ENCODE data around the gene POLR2E. TPM values are rescaled to one million over a fixed set of nuclear protein-coding genes. Genes with fewer than 3 reads are reported as not detected.

The POLR2E gene
- total and polyA plus RNA-seq, 7 donors, result 82.0 to 203 (median 124) TPM

- Histone ChIP-seq H3K9me3 (no peaks in the 10 kb centered on the region), H3K27ac (peak overlapping the region; percentile 23 to 56 (median 45)), H3K27me3 (peaks cover 44 to 83% (median 79%) of the 10 kb centered on the region in 3 donors), H3K4me3 (peak overlapping the region in 3 of 4 donors; percentile 29 to 45 (median 43)), H3K36me3 (no peaks in the 10 kb centered on the region), H3K4me1 (peaks cover 0 to 52% (median 34%) of the 10 kb centered on the region in 4 donors)
- 45 to 59% methylated on average over 45 of the region's 45 CpGs for WGBS, 2 donors
- TF ChIP-seq CTCF (IDR thresholded peaks at IDR 0.05), result no peak
- no peak for TF ChIP-seq EP300 (IDR thresholded peaks at IDR 0.05)
- intact Hi-C loops (cut with DNase I), result no loop called here
- no peak for DNase-seq
Measured at GRCh38 chr19:1068009-1069001, 26.9 kb downstream of the POLR2E start.

DNA sequence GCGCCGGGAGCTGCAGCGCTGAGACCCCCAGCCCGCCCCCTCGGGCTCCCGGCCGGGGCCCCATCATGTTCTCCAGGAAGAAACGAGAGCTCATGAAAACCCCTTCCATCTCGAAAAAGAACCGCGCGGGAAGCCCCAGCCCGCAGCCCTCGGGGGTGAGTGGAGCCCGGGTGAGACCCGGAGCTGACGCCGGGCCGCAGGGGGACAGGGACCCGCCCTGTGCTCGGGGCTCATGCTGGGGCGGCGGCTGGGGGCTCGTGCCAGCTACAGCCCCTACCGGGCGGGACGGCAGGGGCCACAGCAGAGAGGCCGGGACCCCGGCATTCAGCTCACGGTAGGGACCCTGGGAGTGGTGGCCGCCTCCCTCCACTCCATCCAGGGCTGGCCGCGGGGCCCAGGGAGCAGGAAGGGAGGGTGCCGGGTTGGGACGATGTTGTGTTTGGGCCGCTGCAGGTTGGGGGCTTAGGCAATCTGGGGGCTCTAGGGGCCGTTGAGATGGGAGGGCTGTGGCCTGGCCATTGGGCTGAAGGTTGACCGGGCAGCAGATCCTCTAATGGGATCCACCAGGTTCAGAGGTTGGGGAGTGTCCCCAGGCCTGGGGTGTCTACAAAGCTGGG lies 27.7 kb downstream of the POLR2E start:
- WGBS, 2 donors, result 3% methylated on average over 38 of the region's 38 CpGs
- intact Hi-C loops (cut with DNase I), result no loop called here
- Histone ChIP-seq H3K36me3 (no peaks in the 10 kb centered on the region), H3K9me3 (no peaks in the 10 kb centered on the region), H3K27me3 (peaks cover 44 to 83% (median 74%) of the 10 kb centered on the region in 3 donors), H3K27ac (peak overlapping the region; percentile 23 to 56 (median 45)), H3K4me3 (peak overlapping the region; percentile 2 to 45 (median 36)), H3K4me1 (peaks cover 0 to 52% (median 34%) of the 10 kb centered on the region in 4 donors)
- no peak for DNase-seq
- no peak for TF ChIP-seq CTCF (IDR thresholded peaks at IDR 0.05)
- no peak for TF ChIP-seq POLR2AphosphoS5 (IDR thresholded peaks at IDR 0.05)
- TF ChIP-seq EP300 (IDR thresholded peaks at IDR 0.05), result no peak
- TF ChIP-seq POLR2A (IDR thresholded peaks at IDR 0.05), result no peak

DNA sequence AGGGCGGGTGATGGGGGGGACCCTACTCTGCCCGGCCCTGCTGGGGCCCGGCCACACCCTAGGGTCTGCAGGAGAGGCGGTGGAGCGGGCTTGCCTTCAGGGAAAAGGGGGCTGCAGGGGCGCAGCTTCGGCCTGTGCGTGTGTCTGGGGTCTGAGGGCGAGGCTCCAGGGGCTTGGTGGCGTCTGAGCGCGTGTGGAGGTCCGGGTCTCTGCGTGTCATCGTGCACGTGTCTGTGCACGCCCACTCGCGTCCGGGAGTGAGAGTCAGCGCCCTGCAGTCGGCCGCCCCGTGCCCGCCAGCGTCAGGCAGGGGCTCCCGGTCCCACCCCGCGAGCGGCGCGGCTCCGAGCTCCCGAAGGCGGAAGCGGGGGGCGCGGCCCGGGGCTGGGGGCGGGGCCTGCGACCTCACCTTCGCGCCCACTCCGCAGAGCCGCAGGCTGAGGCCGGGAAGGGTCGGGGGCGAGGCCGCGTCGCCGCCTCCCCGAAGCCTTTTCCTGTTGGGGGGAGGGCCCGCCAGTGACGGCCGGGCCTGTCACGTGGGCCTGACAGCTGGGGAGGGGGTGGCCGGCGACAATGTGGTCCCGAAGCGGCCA lies 28.3 kb downstream of the POLR2E start, which contains the start of gene ARHGAP45:
TSS of gene ARHGAP45 (plus strand) at position 420 of the 593 bp plus-strand sequence. CDS start 239 bp downstream, outside the sequence.
- H3K27me3 ChIP-seq, result peaks cover 44 to 83% (median 68%) of the 10 kb centered on the region in 3 donors
- no peak for DNase-seq
- H3K4me3 ChIP-seq, result peak within 1 kb of the TSS; percentile 2 to 45 (median 36)
- no peaks in the 10 kb centered on the region for H3K9me3 ChIP-seq
- no peaks in the 10 kb centered on the region for H3K36me3 ChIP-seq
- intact Hi-C loops (cut with DNase I), result no loop called here
- peak within 1 kb of the TSS; percentile 23 to 56 (median 45) for H3K27ac ChIP-seq
- TF ChIP-seq POLR2A (IDR thresholded peaks at IDR 0.05) (no peak), EP300 (IDR thresholded peaks at IDR 0.05) (no peak), POLR2AphosphoS5 (IDR thresholded peaks at IDR 0.05) (no peak), CTCF (IDR thresholded peaks at IDR 0.05) (no peak)
- WGBS, 2 donors, result 2 to 3% methylated on average over 61 of the region's 61 CpGs
- H3K4me1 ChIP-seq, result peaks cover 0 to 50% (median 34%) of the 10 kb centered on the region in 4 donors

DNA sequence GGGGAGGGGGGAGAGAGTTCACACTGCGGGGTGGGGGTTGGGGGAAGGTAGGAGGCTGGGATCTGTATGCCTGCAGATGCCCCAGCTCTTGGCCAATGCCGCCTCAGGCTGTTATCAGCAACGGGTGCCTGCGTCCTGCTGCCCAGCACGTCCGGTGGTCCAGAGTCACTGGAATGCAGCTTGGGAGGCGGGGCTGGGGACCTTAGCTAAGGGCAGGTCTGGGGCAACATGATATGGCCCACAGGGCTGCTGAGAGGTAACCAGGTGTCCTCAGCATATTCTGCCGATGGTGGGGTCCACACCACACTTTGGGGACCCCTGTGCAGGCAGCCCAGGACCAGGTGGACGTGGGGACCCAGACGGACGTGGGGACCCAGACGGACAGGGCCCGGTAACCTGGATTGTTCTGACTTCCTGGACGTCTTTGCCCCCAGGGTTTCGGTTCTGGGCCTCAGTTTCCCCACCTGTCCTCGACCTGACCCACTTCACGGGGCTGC lies 28.9 kb downstream of the POLR2E start:
- no peak for TF ChIP-seq CTCF (IDR thresholded peaks at IDR 0.05)
- TF ChIP-seq EP300 (IDR thresholded peaks at IDR 0.05), result no peak
- TF ChIP-seq POLR2AphosphoS5 (IDR thresholded peaks at IDR 0.05), result no peak
- TF ChIP-seq POLR2A (IDR thresholded peaks at IDR 0.05), result no peak
- no peak for DNase-seq
- Histone ChIP-seq H3K27ac (peak overlapping the region in 1 of 4 donors; percentile 23), H3K4me3 (peak overlapping the region in 2 of 4 donors; percentile 43 to 45), H3K4me1 (peaks cover 0 to 44% (median 29%) of the 10 kb centered on the region in 4 donors), H3K9me3 (no peaks in the 10 kb centered on the region), H3K27me3 (peaks cover 42 to 79% (median 62%) of the 10 kb centered on the region in 3 donors), H3K36me3 (no peaks in the 10 kb centered on the region)
- WGBS, 2 donors, result 22 to 44% methylated on average over 17 of the region's 17 CpGs
- intact Hi-C loops (cut with DNase I), result no loop called here

Data from sigmoid colon (tissue), 7 donors.